Daoy (cell line): ENCODE results near the gene BRD3OS. TPM values are rescaled to one million over a fixed set of nuclear protein-coding genes. Genes with fewer than 3 reads are reported as not detected.
A peak's percentile ranks its signal among the peaks of the same experiment; 100 is the strongest.
"Not testable (repeated sequence)": the region's sequence is repeated elsewhere in the genome, so short reads cannot be mapped to it uniquely, and the experiment has no call there.

Source experiments
- DNase-seq: peaks from one replicate; pipeline ENCODE4 v3.0.0-alpha.2; 2015; ENCODE audit warnings: low read depth
- total RNA-seq: library from RNA; depleted of rRNA; stranded (reverse); fragments of >200 nt; shearing (Covaris generic); gene quantifications from 2 replicates; pipeline ENCODE4 v1.2.3, GENCODE V29; 2014

Gene BRD3OS
- total RNA-seq, 1 experiment from 2014 or later: 12.8 TPM

GRCh38 chr9:133988771-133989170 is 36.5 kb upstream of the BRD3OS start:
- not testable (repeated sequence) for DNase-seq

DNA sequence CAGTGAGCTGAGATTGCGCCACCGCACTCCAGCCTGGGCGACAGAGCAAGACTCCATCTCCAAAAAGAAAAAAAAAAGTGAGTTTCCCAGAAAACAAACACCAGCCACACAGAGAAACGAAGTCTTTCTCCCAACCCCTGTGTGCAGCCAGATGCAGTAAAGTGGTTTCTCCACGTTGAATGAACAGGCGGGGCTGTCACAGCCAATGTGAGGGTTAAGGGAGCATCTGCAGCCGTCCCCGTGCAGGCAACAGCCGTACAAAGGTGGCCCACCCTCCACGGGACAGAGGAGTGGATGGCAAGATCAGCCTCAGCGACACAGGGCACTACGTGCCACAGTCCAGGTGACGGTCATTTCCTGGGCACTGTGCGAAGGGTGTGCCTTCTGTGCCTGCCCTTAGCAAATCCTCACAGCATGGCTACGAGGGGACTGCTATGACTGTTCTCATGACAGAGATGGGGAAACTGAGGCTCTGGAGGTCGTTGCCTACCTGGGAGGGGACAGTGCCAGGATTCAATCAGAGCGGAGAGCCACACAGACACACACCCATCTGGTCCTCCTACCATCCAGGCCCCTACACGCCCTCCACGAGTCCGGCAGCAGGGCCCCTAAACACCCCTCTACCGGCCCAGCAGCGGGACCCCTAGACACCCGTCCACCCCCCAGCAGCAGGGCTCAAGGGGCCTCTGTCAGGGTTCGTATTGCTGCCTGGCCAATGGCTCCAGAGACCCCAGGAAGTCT is 35.5 kb upstream of the BRD3OS start:
- no peak for DNase-seq

- peak; percentile 84 for DNase-seq
Observed at GRCh38 chr9:133990366-133991213, 34.7 kb upstream of the BRD3OS start.

GRCh38 chr9:133991214-133991921 is 33.9 kb upstream of the BRD3OS start:
- DNase-seq: peak; percentile 49

DNA sequence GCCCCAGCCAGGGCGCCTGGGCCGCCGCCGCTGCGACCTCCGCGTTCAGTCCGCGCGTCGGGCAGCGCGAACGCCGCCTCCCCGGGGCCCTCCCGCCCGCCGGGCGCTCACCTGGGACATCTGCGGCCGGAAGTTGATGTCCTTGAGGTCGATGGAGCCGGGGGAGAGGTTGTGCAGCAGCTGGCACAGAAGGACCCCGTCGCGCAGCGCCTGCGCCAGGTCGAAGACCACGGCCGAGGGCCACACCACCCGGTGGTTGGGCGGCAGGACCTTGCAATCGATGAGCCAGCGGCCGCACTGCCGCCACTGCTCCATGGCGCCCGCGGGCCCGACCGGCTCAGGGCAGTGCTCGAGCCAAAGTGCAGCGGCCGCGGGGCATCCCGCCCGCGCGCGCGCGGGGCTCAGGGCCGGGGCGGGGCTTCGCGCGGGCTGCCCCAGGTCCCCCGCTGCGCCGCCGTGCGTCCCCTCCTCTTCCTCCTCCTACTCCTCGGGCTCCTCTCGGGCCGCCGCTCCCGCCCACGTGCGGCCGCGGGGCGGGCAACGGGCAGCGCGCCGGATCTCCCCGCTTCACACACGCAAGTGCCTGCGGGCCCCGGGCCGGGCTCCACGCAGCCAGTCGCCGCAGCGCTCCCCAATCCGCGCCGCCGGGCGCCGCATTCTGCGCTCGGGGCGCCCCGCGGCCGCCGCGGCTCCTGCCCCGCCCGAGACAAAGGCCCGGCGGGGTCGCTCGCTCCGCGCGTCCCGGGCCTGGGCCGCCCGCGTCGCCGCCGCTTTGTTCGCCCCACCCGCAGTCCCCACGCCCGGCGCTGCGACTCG is 33.1 kb upstream of the BRD3OS start, which contains the start of gene VAV2:
VAV2 (minus strand) TSS at position 361 of the 816 bp plus-strand sequence; CDS start at position 315, 46 bp downstream.
- peak; percentile 86 for DNase-seq

DNA sequence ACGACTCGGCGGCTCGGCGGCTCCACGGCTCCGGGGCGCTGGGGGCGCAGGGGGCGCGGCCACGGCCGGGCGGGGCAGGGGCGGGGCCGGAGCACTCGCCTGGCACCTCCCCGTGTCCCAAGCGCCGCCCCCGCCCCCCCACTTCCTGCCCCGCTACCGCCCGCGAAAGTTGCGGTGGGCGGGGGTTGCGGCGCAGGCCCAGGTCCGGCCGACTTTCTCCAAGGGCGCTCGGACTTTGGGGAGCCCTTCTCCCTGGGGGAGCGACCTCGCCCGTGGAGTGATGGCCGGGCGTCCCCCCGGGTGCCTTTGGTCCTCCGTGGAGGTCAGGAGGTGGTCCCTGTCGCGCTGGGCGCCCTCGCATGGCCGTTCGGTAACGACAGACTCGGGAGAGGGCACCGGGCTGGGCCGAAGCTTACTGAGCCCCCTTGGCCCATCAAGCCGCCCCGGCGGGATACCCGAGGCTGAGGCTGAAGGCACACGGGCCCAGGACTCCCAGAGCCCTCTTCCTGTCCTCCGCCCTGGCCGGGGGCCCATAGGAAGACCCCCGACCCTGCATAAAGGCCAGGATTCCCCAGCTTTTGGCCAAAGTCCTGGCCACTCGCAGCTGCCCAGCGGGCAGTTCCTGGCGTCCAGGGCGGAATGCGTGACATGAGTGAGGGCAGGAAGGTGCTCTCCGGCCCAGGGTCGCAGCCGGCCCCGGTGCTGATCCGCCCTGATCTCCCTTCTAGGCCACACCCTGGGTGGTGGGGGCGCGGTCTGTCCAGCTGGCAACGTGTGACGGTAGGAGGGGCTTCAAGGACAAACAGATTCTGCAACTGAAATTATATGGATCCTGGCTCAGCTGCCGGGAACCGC is 32.3 kb upstream of the BRD3OS start:
- peak; percentile 96 for DNase-seq

- DNase-seq: no peak
Observed at GRCh38 chr9:133993635-133994253, 31.5 kb upstream of the BRD3OS start.

DNA sequence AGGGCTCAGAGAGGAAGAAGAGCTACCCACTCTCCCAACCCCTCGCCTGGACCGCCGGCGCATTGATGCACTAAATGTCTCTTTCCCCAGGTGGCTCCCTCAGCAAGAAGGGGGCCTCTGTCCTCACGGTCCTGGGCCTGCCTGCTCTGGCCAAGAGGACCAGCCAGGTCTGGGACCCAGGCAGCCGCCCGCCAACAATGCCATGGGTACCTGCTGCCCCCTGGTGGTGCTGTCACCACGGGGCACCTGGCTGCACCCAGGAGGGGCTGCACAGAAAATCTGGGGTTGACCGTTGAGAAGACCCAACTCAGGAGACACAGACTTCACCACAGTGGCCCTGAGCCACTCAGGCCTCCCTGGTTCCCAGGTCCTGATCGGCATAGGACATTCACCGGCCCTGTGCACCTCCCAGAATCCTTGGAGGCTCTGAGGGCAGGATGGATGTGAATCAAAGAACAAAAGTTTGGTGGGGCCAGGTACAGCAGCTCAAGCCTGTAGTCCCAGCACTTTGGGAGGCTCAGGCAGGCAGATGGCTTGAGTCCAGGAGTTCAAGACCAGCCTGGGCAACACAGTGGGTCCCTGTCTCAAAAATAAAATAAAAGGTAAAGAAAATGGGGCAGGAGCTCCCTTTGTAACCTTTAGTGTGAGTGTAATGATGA is 30.8 kb upstream of the BRD3OS start:
- peak; percentile 85 for DNase-seq

DNA sequence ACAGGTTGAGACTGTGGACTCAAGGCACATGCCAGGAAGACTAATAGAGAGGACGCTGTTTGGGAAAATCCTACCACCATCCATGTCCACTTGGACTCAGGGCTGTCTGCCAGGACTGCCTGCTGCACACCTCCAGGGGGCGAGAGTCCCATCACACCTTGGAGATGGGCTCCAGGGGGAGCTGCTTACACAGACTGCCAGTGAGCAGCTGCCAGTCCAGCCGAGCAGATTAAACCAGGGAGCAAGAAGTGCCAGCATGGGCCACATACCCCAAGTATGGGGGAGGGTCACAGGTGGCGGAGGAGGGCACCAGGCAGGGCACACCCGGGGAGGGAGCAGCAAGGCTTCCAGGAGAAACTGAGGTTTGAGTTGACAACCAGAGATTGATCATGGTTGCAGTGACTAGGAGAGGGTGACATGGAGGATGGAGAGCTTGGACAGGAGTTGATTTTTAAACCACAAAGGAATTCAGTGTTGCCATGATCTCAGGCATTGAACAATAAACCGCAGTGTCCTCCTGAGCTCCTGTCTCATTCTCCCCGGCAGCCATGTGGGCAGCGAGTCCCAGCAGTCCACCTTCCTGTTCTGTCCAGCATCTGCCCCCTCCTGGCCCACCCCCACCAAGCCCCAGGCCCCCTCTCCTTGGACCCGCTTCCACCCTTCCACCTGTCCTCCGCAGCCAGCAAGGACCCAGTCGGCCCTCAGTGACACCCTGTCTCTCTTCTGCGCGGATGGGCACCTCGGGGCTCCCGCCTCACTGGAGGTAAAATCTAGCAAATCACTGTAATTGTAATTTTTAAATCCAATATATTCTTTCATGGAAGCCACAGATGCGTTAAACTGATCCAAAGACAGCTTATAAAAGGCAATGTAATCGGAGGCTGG is 30.0 kb upstream of the BRD3OS start:
- peak; percentile 60 for DNase-seq

DNA sequence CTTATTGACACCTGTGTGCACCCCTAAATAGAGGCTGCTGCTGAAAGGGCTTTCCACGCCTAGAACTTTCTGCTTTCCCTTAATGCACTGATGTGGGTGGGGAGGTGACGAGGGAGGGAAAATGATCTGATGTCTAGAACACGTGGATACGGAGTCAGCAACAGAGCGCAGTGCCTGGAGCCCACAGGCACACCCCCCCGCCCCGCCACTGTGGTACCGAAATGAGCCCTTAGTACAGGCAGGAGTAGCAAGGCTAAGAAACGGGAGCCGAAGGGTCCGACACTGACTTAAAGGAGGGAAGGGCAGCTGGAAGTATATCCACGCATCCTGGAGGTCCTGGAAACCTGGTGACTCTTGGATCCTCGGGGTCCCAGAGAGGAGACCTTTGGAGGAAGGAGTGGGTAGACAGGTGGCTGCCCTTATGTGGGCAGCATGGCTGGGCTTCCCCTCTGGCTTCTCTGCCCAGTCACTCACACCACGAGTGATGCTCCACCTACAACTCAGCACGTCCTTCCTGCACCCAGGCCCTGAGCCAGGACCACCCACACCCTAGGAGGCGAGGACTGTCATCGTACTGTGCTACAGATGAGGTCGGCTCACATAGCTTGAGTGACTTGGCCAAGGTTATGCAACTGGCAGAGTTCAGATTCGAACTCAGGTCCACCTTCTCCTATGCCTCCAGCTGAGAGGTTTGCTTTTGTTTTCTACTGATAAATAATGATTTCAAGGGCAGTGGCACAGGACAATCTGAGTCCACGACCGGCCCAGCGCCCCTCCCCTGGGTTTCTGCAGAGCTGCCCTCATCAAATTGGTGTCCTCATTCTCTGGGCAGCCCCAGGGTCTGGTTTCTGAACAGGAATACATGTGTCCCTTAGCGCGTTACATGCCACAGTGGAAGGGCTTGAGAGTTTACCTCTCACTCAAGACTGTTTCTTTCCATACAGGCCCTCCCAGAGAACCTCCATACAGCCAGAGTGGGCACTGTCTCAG is 28.5 kb upstream of the BRD3OS start:
- no peak for DNase-seq

DNA sequence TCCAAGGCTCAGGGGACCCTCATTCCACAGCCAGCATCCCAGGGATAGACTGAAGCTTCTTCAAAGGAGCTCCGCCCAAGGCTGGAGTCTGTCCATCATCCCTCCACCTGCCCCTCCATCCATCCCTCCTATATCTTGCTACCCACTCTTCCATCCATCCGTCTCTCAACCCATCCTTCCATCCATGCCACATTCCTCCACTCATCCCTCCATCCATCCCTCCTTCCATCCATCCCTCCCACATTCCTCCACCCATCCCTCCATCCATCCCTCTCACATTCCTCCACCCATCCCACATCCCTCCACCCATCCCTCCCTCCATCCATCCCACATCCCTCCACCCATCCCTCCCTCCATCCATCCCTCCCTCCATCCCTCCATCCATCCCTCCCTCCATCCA is 27.7 kb upstream of the BRD3OS start:
- DNase-seq: no peak

- DNase-seq: peak; percentile 5
Observed at GRCh38 chr9:133998915-133999595, 26.2 kb upstream of the BRD3OS start.

GRCh38 chr9:133999851-134000265 is 25.4 kb upstream of the BRD3OS start:
- no peak for DNase-seq

GRCh38 chr9:134002796-134003195 is 22.5 kb upstream of the BRD3OS start:
- no peak for DNase-seq

- no peak for DNase-seq
Observed at GRCh38 chr9:134003237-134003636, 22.0 kb upstream of the BRD3OS start.

- no peak for DNase-seq
Observed at GRCh38 chr9:134004131-134004873, 21.0 kb upstream of the BRD3OS start.
